CD4-positive, alpha-beta T cell (primary cell): ENCODE data around the gene STAT6. TPM values are rescaled to one million over a fixed set of nuclear protein-coding genes. Genes with fewer than 3 reads are reported as not detected.

Source experiments
- ATAC-seq: fragments of 200-7000 bp; cut with Tn5 transposase; one replicate; pipeline ENCODE4 v1.10.0; 2022; ENCODE audit warnings: mild to moderate bottlenecking; ENCODE audit not compliant: poor library complexity
- CTCF ChIA-PET: fragments of 350-600 bp; sonication (Branson Sonifier 250); formaldehyde crosslinking; loops from one replicate; lab custom pipeline; 2021; ENCODE audit warnings: antibody characterized with exemption, inconsistent platforms; lab: Charles Lee
- POLR2A ChIA-PET: fragments of 350-600 bp; sonication (Branson Sonifier 250); formaldehyde crosslinking; loops from one replicate; lab custom pipeline; 2021; ENCODE audit warnings: antibody characterized with exemption, inconsistent platforms; lab: Charles Lee
- DNase-seq, 14 experiments: peaks; one replicate each; pipeline ENCODE4 v3.0.0-alpha.2; 2013 to 2020; ENCODE audit warnings: mixed read lengths in 2 of 14
- H3K27ac ChIP-seq, 2 donors: one replicate each; pipeline versions ENCODE4 v1.5.1 to v1.7.0; 2013; ENCODE audit warnings: low read length in 2 of 2, low read depth in 1 of 2, mild to moderate bottlenecking in 1 of 2
- H3K27me3 ChIP-seq, 2 experiments: 1 replicate in 1 of 2; 2 replicates in 1 of 2; pipeline versions ENCODE4 v1.6.1 to v1.7.0; 2013; ENCODE audit warnings: low read length in 2 of 2, control low read depth in 1 of 2, mild to moderate bottlenecking in 1 of 2, moderate library complexity in 1 of 2; ENCODE audit not compliant: insufficient read depth in 2 of 2, control insufficient read depth in 1 of 2
- H3K36me3 ChIP-seq: one replicate; pipeline ENCODE4 v1.6.1; 2013; ENCODE audit warnings: low read length, control low read depth; ENCODE audit not compliant: insufficient read depth
- H3K4me1 ChIP-seq: one replicate; pipeline ENCODE4 v1.6.1; 2013; ENCODE audit warnings: low read length, control low read depth; ENCODE audit not compliant: insufficient read depth
- H3K4me3 ChIP-seq: one replicate; pipeline ENCODE4 v1.5.1; 2013; ENCODE audit warnings: mild to moderate bottlenecking, low read length, moderate library complexity
- H3K9me3 ChIP-seq, 2 experiments: 1 replicate in 1 of 2; 2 replicates in 1 of 2; pipeline versions ENCODE4 v1.6.1 to v1.7.0; 2013; ENCODE audit warnings: low read length in 2 of 2, mild to moderate bottlenecking in 2 of 2, control low read depth in 1 of 2, moderate library complexity in 1 of 2; ENCODE audit not compliant: control insufficient read depth in 1 of 2, insufficient read depth in 1 of 2
- H3K27ac Mint-ChIP-seq: one replicate; pipeline ENCODE4 v1.8.0; 2020; ENCODE audit warnings: mixed read lengths
- H3K27me3 Mint-ChIP-seq: one replicate; pipeline ENCODE4 v1.8.0; 2021; ENCODE audit warnings: mixed read lengths
- H3K36me3 Mint-ChIP-seq: one replicate; pipeline ENCODE4 v1.8.0; 2021; ENCODE audit warnings: low read depth, mixed read lengths
- H3K4me1 Mint-ChIP-seq: one replicate; pipeline ENCODE4 v1.8.0; 2021; ENCODE audit warnings: low read depth, mixed read lengths
- H3K4me3 Mint-ChIP-seq: one replicate; pipeline ENCODE4 v1.8.0; 2020; ENCODE audit warnings: mild to moderate bottlenecking, mixed read lengths
- H3K9me3 Mint-ChIP-seq: one replicate; pipeline ENCODE4 v1.8.0; 2020; ENCODE audit warnings: mixed read lengths
- intact Hi-C, 2 experiments: fragments of 100-400 bp; cut with DNase I in 1 of 2; cut with micrococcal nuclease in 1 of 2; formaldehyde crosslinking; loops; one replicate each; pipeline versions ENCODE4 v1.15.1 to v1.9.0; 2023 to 2025; cut with DNase I, micrococcal nuclease
- total RNA-seq, 174 experiments: library from RNA in 2 of 174; stranded (reverse) in 2 of 174; gene quantifications; one replicate each; pipeline ENCODE4 v1.2.3 and lab custom pipeline; 2021 to 2026
- TF ChIP-seq, protein P1 (sequence below): fragments of 200-600 bp; IDR thresholded peaks from one replicate; pipeline ENCODE4 v1.8.0; 2022; ENCODE audit warnings: antibody characterized with exemption, mild to moderate bottlenecking

The STAT6 gene
- total RNA-seq, 2 experiments from 2014 or later = 133 to 144 TPM

DNA sequence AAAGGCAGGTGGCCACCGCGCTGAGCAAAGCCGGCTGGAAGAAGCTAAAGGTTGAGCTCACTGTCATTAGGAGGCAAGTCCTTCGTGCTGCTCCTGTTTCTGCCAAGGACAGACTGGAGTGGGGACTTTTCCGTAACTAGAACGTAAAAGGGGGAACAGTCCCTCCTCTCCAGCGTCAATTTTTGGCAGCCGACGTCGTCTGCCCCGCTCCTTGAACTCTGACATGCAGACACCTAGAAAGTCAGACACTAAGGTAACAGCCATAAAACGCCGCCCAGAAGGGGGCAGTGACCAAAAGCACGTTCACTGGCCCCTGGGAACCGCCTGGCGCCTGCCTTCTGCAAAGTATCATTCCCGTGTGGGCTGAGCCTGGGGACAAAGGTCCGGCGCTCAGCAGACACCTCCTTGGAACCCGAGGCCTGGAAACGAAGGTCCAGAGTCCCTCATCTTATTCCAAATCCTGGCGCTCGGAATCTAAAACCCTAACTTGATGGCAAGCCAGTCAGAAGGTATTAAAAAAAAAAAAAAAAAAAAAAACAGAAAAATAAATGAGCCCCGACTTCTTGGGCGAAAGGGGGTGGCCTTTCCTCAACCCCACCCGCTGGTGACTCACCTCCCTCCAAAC lies 16.1 kb upstream of the STAT6 start:
- intact Hi-C loops = loop anchor here (5.0 kb wide), 3 partner anchors 110 to 375 kb away; partner anchors contain the start of gene PRIM1 (in 1 of the 2)
- peak overlapping the region; percentile 67 for H3K4me3 ChIP-seq
- no peaks in the 10 kb centered on the region for H3K27me3 ChIP-seq
- CTCF ChIA-PET = interaction anchor here (1.0 to 7.8 kb wide), 5 partner anchors 15 to 112 kb away, joined by 3 to 63 read pairs (median 5); partner anchors contain the start of gene STAT6
- peak; percentile 10 to 84 (median 55) for DNase-seq
- Mint-ChIP-seq H3K27me3 (peaks cover 4% of the 10 kb centered on the region), H3K36me3 (no peaks in the 10 kb centered on the region), H3K4me1 (peaks cover 25% of the 10 kb centered on the region), H3K27ac (peak overlapping the region; percentile 43), H3K4me3 (peak overlapping the region; percentile 85), H3K9me3 (no peaks in the 10 kb centered on the region)
- POLR2A ChIA-PET = interaction anchor here (0.8 to 3.0 kb wide), 7 partner anchors 16 to 402 kb away, joined by 3 to 37 read pairs (median 3); partner anchors contain the start of genes NACA, NEMP1 and STAT6
- TF ChIP-seq, protein P1, sequence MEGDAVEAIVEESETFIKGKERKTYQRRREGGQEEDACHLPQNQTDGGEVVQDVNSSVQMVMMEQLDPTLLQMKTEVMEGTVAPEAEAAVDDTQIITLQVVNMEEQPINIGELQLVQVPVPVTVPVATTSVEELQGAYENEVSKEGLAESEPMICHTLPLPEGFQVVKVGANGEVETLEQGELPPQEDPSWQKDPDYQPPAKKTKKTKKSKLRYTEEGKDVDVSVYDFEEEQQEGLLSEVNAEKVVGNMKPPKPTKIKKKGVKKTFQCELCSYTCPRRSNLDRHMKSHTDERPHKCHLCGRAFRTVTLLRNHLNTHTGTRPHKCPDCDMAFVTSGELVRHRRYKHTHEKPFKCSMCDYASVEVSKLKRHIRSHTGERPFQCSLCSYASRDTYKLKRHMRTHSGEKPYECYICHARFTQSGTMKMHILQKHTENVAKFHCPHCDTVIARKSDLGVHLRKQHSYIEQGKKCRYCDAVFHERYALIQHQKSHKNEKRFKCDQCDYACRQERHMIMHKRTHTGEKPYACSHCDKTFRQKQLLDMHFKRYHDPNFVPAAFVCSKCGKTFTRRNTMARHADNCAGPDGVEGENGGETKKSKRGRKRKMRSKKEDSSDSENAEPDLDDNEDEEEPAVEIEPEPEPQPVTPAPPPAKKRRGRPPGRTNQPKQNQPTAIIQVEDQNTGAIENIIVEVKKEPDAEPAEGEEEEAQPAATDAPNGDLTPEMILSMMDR = peak; percentile 23
- H3K9me3 ChIP-seq = no peaks in the 10 kb centered on the region
- ATAC-seq = no peak
- H3K36me3 ChIP-seq = no peaks in the 10 kb centered on the region
- peak overlapping the region in 1 of 2 donors; percentile 41 for H3K27ac ChIP-seq
- H3K4me1 ChIP-seq = peaks cover 28% of the 10 kb centered on the region

DNA sequence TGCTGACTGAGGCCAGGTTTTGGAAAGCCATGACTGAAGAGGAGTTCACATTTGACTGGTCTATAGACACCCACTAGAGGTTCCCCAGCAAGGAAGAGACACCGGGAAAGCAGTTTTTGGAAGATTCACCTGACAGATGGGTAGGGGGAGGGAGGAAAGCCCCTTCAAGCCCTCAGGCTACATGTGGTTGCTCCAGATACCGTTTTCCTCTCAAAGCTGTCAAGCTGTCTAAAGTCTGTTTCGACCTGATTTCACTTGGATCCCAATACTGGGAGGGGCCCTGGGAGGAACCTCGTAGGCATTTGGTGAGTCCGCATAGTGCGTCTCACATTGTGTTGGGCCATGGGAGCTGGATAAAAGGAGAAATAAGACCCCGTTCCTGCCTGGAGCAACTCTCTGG lies 15.4 kb upstream of the STAT6 start:
- Mint-ChIP-seq H3K36me3 (no peaks in the 10 kb centered on the region), H3K4me1 (peaks cover 25% of the 10 kb centered on the region), H3K27ac (no peak overlapping the region), H3K4me3 (peak overlapping the region; percentile 85), H3K27me3 (peaks cover 4% of the 10 kb centered on the region), H3K9me3 (no peaks in the 10 kb centered on the region)
- no peaks in the 10 kb centered on the region for H3K9me3 ChIP-seq
- ATAC-seq (no peak), DNase-seq (no peak)
- H3K36me3 ChIP-seq = no peaks in the 10 kb centered on the region
- ChIA-PET POLR2A (interaction anchor here (1.4 to 3.0 kb wide), 3 partner anchors 15 to 116 kb away, joined by 3 to 37 read pairs (median 4); partner anchors contain the start of genes NEMP1 and STAT6), CTCF (interaction anchor here (1.0 to 7.8 kb wide), 4 partner anchors 14 to 112 kb away, joined by 3 to 63 read pairs (median 12); partner anchors contain the start of gene STAT6)
- TF ChIP-seq, protein P1 = no peak
- no peak overlapping the region for H3K27ac ChIP-seq
- intact Hi-C loops = loop anchor here (5.0 kb wide), 3 partner anchors 111 to 374 kb away; partner anchors contain the start of gene PRIM1 (in 1 of the 2)
- no peaks in the 10 kb centered on the region for H3K27me3 ChIP-seq
- no peak overlapping the region for H3K4me3 ChIP-seq
- peaks cover 28% of the 10 kb centered on the region for H3K4me1 ChIP-seq

DNA sequence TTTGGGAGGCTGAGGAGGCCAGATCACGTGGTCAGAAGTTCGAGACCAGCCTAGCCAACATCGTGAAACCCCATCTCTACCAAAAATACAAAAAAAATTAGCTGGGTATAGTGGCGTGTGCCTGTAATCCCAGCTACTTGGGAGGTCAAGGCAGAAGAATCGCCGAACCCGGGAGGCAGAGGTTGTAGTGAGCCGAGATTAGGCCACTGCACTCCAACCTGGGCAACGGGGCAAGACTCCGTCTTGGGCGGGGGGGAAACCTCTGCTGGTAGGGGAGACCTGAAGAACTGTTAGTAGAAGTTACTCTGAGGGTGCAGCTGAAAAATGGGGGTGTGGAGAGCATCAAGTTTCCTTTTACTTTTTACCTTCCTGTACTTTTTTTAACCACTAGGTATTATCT lies 14.9 kb upstream of the STAT6 start:
- Mint-ChIP-seq H3K27me3 (peaks cover 4% of the 10 kb centered on the region), H3K9me3 (no peaks in the 10 kb centered on the region), H3K4me3 (peak overlapping the region; percentile 23), H3K36me3 (no peaks in the 10 kb centered on the region), H3K27ac (no peak overlapping the region), H3K4me1 (peaks cover 25% of the 10 kb centered on the region)
- H3K27ac ChIP-seq = no peak overlapping the region
- DNase-seq = no peak
- ATAC-seq = no peak
- ChIA-PET CTCF (interaction anchor here (1.0 to 7.8 kb wide), 6 partner anchors 14 to 113 kb away, joined by 3 to 63 read pairs (median 5); partner anchors contain the start of gene STAT6), POLR2A (interaction anchor here (0.7 to 3.0 kb wide), 3 partner anchors 15 to 767 kb away, joined by 3 to 37 read pairs (median 5); partner anchors contain the start of genes NEMP1 and STAT6)
- peaks cover 28% of the 10 kb centered on the region for H3K4me1 ChIP-seq
- H3K27me3 ChIP-seq = no peaks in the 10 kb centered on the region
- no peaks in the 10 kb centered on the region for H3K36me3 ChIP-seq
- H3K9me3 ChIP-seq = no peaks in the 10 kb centered on the region
- intact Hi-C loops = loop anchor here (5.0 kb wide), 3 partner anchors 111 to 374 kb away; partner anchors contain the start of gene PRIM1 (in 1 of the 2)
- H3K4me3 ChIP-seq = no peak overlapping the region
- TF ChIP-seq, protein P1 = no peak
